Myocyte (in vitro differentiated cells): ENCODE data around the gene CLEC18B. TPM values are rescaled to one million over a fixed set of nuclear protein-coding genes. Genes with fewer than 3 reads are reported as not detected.

Experiments
- DNase-seq: peaks from one replicate; pipeline ENCODE4 v3.0.0-alpha.2; 2012; ENCODE audit warnings: low read depth
- polyA plus RNA-seq: library from polyadenylated mRNA; unstranded; fragments of >200 nt; gene quantifications from one replicate; pipeline ENCODE4 v1.2.1, GENCODE V29; 2012; ENCODE audit warnings: missing spikeins
- total RNA-seq: library from RNA; depleted of rRNA; stranded (reverse); fragments of >200 nt; gene quantifications from 2 replicates; pipeline ENCODE4 v1.2.3, GENCODE V29; 2014

The CLEC18B gene
- 1.2 and 1.6 TPM in 2 replicates for total RNA-seq
- 1.7 TPM for polyA plus RNA-seq

- DNase-seq: peak; percentile 35
These were observed at the start of gene CLEC18B for GRCh38 chr16:74420612-74421481. Gene CLEC18B (minus strand): TSS chr16:74421478. CDS start chr16:74421270, 208 bp downstream.

- no peak for DNase-seq
These were observed 48.7 kb upstream of the CLEC18B start for GRCh38 chr16:74469946-74470478.

- DNase-seq: no peak
These were observed 47.7 kb upstream of the CLEC18B start for GRCh38 chr16:74468807-74469525.

- no peak for DNase-seq
These were observed 45.6 kb upstream of the CLEC18B start for GRCh38 chr16:74466872-74467271.

GRCh38 chr16:74465851-74466685 is 44.8 kb upstream of the CLEC18B start:
- no peak for DNase-seq

- no peak for DNase-seq
These were observed 44.0 kb upstream of the CLEC18B start for GRCh38 chr16:74465281-74465680.

- DNase-seq: no peak
These were observed 42.6 kb upstream of the CLEC18B start for GRCh38 chr16:74463888-74464287.

GRCh38 chr16:74462361-74462760 is 41.1 kb upstream of the CLEC18B start:
- DNase-seq: no peak

- DNase-seq: no peak
These were observed 40.5 kb upstream of the CLEC18B start for GRCh38 chr16:74461826-74462225.

GRCh38 chr16:74460542-74460941 is 39.3 kb upstream of the CLEC18B start:
- DNase-seq: no peak

- no peak for DNase-seq
These were observed 35.0 kb upstream of the CLEC18B start for GRCh38 chr16:74456290-74456625.

GRCh38 chr16:74455619-74456289 is 34.5 kb upstream of the CLEC18B start:
- DNase-seq: peak; percentile 46

GRCh38 chr16:74455213-74455612 is 33.9 kb upstream of the CLEC18B start:
- DNase-seq: peak; percentile 6

- no peak for DNase-seq
These were observed 30.9 kb upstream of the CLEC18B start for GRCh38 chr16:74451951-74452758.

GRCh38 chr16:74450967-74451760 is 29.9 kb upstream of the CLEC18B start:
- no peak for DNase-seq

GRCh38 chr16:74450236-74450635 is 29.0 kb upstream of the CLEC18B start:
- DNase-seq: no peak

GRCh38 chr16:74449470-74449869 is 28.2 kb upstream of the CLEC18B start:
- DNase-seq: peak; percentile 70

GRCh38 chr16:74448990-74449389 is 27.7 kb upstream of the CLEC18B start:
- peak; percentile 88 for DNase-seq

- DNase-seq: no peak
These were observed 26.3 kb upstream of the CLEC18B start for GRCh38 chr16:74447578-74447977.
